SU-DHL-6 (cell line): Measurements from ENCODE around the gene CCDC68.

Source experiments
- EZH2phosphoT487 ChIP-seq: fragments of 200-600 bp; sonication (generic), shearing (Covaris generic); conservative IDR thresholded peaks from 2 replicates; pipeline ENCODE4 v1.6.1; 2018; ENCODE audit warnings: mild to moderate bottlenecking, antibody characterized with exemption, low read length, moderate library complexity, mixed read lengths
- TF ChIP-seq, protein P1 (sequence below): fragments of 200-600 bp; sonication (generic); IDR thresholded peaks from one replicate; pipeline ENCODE4 v1.5.1; 2017; ENCODE audit warnings: antibody characterized with exemption, mild to moderate bottlenecking, low read length, moderate library complexity; ENCODE audit not compliant: insufficient read depth, poor library complexity, severe bottlenecking

DNA sequence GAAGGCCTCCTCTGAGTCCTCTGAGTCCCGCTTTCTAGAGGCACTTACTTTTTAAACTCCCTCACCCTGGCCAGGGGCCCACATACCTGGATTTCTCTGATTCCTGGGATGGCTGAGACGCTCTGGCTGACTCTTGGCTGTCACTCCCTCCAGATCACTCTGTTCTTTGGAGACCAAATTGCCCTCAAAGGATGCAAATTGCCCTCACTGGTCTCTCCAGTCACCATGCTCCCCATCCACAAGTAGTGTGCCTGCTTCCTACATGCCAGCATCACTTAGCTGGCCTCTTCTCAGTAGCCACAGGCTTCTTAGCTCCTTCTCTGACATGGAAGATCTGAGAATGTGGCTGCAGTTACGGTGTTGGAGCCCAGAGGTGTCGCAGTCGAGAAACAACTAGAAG lies 41.3 kb upstream of the CCDC68 start:
- TF ChIP-seq, protein P1, sequence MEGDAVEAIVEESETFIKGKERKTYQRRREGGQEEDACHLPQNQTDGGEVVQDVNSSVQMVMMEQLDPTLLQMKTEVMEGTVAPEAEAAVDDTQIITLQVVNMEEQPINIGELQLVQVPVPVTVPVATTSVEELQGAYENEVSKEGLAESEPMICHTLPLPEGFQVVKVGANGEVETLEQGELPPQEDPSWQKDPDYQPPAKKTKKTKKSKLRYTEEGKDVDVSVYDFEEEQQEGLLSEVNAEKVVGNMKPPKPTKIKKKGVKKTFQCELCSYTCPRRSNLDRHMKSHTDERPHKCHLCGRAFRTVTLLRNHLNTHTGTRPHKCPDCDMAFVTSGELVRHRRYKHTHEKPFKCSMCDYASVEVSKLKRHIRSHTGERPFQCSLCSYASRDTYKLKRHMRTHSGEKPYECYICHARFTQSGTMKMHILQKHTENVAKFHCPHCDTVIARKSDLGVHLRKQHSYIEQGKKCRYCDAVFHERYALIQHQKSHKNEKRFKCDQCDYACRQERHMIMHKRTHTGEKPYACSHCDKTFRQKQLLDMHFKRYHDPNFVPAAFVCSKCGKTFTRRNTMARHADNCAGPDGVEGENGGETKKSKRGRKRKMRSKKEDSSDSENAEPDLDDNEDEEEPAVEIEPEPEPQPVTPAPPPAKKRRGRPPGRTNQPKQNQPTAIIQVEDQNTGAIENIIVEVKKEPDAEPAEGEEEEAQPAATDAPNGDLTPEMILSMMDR, result no peak
- TF ChIP-seq EZH2phosphoT487, result no peak
